Stomach (tissue), 9 donors: Measurements from ENCODE around the gene ACSS2. TPM values are rescaled to one million over a fixed set of nuclear protein-coding genes. Genes with fewer than 3 reads are reported as not detected.
A peak's percentile ranks its signal among the peaks of the same experiment; 100 is the strongest.
"Not testable (repeated sequence)": the region's sequence is repeated elsewhere in the genome, so short reads cannot be mapped to it uniquely, and the experiment has no call there.

Experiments used
- DNase-seq, 2 donors: peaks; one replicate each; pipeline versions ENCODE4 v3.0.0 to v3.0.0-alpha.2; 2013 to 2019
- H3K27ac ChIP-seq, 5 donors: fragments of 200-600 bp in 4 of 5; sonication (generic) in 4 of 5; one replicate each; pipeline ENCODE4 v1.5.1; 2013 to 2019; ENCODE audit warnings: mild to moderate bottlenecking in 1 of 5, moderate library complexity in 1 of 5
- H3K27me3 ChIP-seq, 3 donors: fragments of 200-600 bp; sonication (generic); one replicate each; pipeline ENCODE4 v1.5.1; 2017 to 2019; ENCODE audit warnings: mixed run types in 1 of 3
- H3K36me3 ChIP-seq, 4 donors: fragments of 200-600 bp; sonication (generic); 1 replicate in 3 of 4; 2 replicates in 1 of 4; pipeline ENCODE4 v1.5.1; 2016 to 2019
- H3K4me1 ChIP-seq, 4 donors: fragments of 200-600 bp; sonication (generic); one replicate each; pipeline ENCODE4 v1.5.1; 2016 to 2019
- H3K4me3 ChIP-seq, 4 donors: fragments of 200-600 bp; sonication (generic) in 3 of 4; one replicate each; pipeline ENCODE4 v1.5.1; 2016 to 2019; ENCODE audit warnings: mild to moderate bottlenecking in 1 of 4
- H3K9me3 ChIP-seq, 4 donors: fragments of 200-600 bp; sonication (generic); one replicate each; pipeline ENCODE4 v1.5.1; 2016 to 2019
- EP300 ChIP-seq: sonication (generic); formaldehyde crosslinking; IDR thresholded peaks from one replicate; pipeline ENCODE4 v1.6.1; 2017; ENCODE audit warnings: antibody characterized with exemption
- POLR2A ChIP-seq, 4 donors: fragments of 450-650 bp; IDR thresholded peaks; one replicate each; pipeline ENCODE4 v1.6.1; 2016; ENCODE audit warnings: antibody characterized with exemption in 4 of 4, control low read depth in 2 of 4, mild to moderate bottlenecking in 1 of 4, moderate library complexity in 1 of 4
- POLR2AphosphoS5 ChIP-seq, 3 donors: sonication (generic); formaldehyde crosslinking; IDR thresholded peaks; one replicate each; pipeline ENCODE4 v1.6.1; 2016; ENCODE audit warnings: antibody characterized with exemption in 3 of 3
- WGBS, 5 donors: extraction: QIAGEN DNeasy Blood & Tissue Kit in 3 of 5; methylation state at CpG; one replicate each; pipeline versions ENCODE4 v1.1.5 to v1.1.7; 2013 to 2018; 5-methylcytosine and 5-hydroxymethylcytosine counted together
- intact Hi-C: fragments of 100-400 bp; cut with DNase I; formaldehyde crosslinking; loops from one replicate; pipeline ENCODE4 v1.15.1; 2023; ENCODE audit warnings: low total_unique reads
- polyA plus RNA-seq, 3 donors: library from polyadenylated mRNA; stranded (reverse); fragments of 200-250 nt; gene quantifications; one replicate each; pipeline ENCODE4 v1.2.3, GENCODE V29; 2013
- total RNA-seq, 5 donors: library from RNA; depleted of rRNA; stranded (reverse); fragments of >200 nt; gene quantifications; one replicate each; pipeline versions ENCODE4 v1.1.0 to v1.2.3, GENCODE V29; 2014 to 2016
- TF ChIP-seq, protein P1 (sequence below), 7 experiments: fragments of 450-650 bp in 4 of 7; fragments of 200-600 bp in 3 of 7; sonication (generic) in 3 of 7; IDR thresholded peaks; one replicate each; pipeline ENCODE4 v1.5.1; 2016 to 2019; ENCODE audit warnings: antibody characterized with exemption in 7 of 7, control low read depth in 2 of 7, mild to moderate bottlenecking in 1 of 7
- donor health status: healthy with polysubstance abuse.
- donor health status: Bipolar disorder and iron deficiency.
- donor health status: healthy.

ACSS2 gene
- total and polyA plus RNA-seq, 8 donors, result 59.0 to 1,709 (median 139) TPM

GRCh38 chr20:34894723-34895122, 18.3 kb downstream of the ACSS2 start:
- Histone ChIP-seq H3K27me3 (no peaks in the 10 kb centered on the region), H3K36me3 (peaks cover 0 to 8% (median 2%) of the 10 kb centered on the region in 4 donors), H3K4me3 (no peak overlapping the region), H3K4me1 (peaks cover 16 to 59% (median 40%) of the 10 kb centered on the region in 4 donors), H3K9me3 (no peaks in the 10 kb centered on the region), H3K27ac (no peak overlapping the region)
- WGBS, 5 donors, result 11 to 30% (median 14%) methylated on average over 1 of the region's 1 CpG
- no peak for DNase-seq
- TF ChIP-seq, protein P1, sequence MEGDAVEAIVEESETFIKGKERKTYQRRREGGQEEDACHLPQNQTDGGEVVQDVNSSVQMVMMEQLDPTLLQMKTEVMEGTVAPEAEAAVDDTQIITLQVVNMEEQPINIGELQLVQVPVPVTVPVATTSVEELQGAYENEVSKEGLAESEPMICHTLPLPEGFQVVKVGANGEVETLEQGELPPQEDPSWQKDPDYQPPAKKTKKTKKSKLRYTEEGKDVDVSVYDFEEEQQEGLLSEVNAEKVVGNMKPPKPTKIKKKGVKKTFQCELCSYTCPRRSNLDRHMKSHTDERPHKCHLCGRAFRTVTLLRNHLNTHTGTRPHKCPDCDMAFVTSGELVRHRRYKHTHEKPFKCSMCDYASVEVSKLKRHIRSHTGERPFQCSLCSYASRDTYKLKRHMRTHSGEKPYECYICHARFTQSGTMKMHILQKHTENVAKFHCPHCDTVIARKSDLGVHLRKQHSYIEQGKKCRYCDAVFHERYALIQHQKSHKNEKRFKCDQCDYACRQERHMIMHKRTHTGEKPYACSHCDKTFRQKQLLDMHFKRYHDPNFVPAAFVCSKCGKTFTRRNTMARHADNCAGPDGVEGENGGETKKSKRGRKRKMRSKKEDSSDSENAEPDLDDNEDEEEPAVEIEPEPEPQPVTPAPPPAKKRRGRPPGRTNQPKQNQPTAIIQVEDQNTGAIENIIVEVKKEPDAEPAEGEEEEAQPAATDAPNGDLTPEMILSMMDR (IDR thresholded peaks at IDR 0.05), result no peak
- TF ChIP-seq EP300 (no peak), POLR2AphosphoS5 (IDR thresholded peaks at IDR 0.05) (no peak), POLR2A (IDR thresholded peaks at IDR 0.05) (no peak)
- intact Hi-C loops, result no loop called here

DNA sequence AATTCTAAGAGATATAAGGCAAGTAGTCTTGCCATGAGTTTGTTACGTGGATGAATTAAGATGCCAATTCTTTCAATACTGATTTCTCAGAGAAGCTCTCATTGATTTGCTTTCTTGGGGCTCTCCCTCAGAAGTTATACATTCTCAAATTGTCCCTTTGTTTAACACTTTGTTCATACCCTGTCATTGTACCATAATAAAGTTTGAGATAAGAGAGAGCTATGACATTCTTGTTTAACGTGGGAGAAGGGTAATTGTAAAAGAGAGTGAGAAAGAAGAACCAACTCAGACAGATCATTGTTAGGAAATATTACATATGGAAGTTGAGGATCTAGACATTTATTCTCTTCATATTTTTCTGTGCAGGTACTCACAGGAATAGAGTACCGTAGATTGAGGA, 19.1 kb downstream of the ACSS2 start:
- no peak for TF ChIP-seq EP300
- TF ChIP-seq, protein P1 (IDR thresholded peaks at IDR 0.05), result no peak
- TF ChIP-seq POLR2AphosphoS5 (IDR thresholded peaks at IDR 0.05), result no peak
- TF ChIP-seq POLR2A (IDR thresholded peaks at IDR 0.05), result no peak
- no peaks in the 10 kb centered on the region for H3K9me3 ChIP-seq
- no peaks in the 10 kb centered on the region for H3K27me3 ChIP-seq
- no peak overlapping the region for H3K4me3 ChIP-seq
- no peak for DNase-seq
- peaks cover 0 to 8% (median 2%) of the 10 kb centered on the region in 4 donors for H3K36me3 ChIP-seq
- H3K4me1 ChIP-seq, result peaks cover 16 to 60% (median 35%) of the 10 kb centered on the region in 4 donors
- intact Hi-C loops, result no loop called here
- H3K27ac ChIP-seq, result no peak overlapping the region
- WGBS, 5 donors, result 51 to 62% (median 60%) methylated on average over 3 of the region's 3 CpGs

- 31 to 40% (median 33%) methylated on average over 1 of the region's 1 CpG for WGBS, 5 donors
- no peak for TF ChIP-seq POLR2AphosphoS5 (IDR thresholded peaks at IDR 0.05)
- TF ChIP-seq, protein P1 (IDR thresholded peaks at IDR 0.05), result no peak
- no peak for TF ChIP-seq EP300
- no peak for TF ChIP-seq POLR2A (IDR thresholded peaks at IDR 0.05)
- intact Hi-C loops, result no loop called here
- H3K36me3 ChIP-seq, result peaks cover 0 to 8% (median 2%) of the 10 kb centered on the region in 4 donors
- DNase-seq, result no peak
- H3K4me3 ChIP-seq, result no peak overlapping the region
- peaks cover 13 to 53% (median 31%) of the 10 kb centered on the region in 4 donors for H3K4me1 ChIP-seq
- H3K27me3 ChIP-seq, result no peaks in the 10 kb centered on the region
- no peaks in the 10 kb centered on the region for H3K9me3 ChIP-seq
- peak overlapping the region in 1 of 5 donors; percentile 14 for H3K27ac ChIP-seq
These were observed 19.7 kb downstream of the ACSS2 start for GRCh38 chr20:34896086-34896621.

DNA sequence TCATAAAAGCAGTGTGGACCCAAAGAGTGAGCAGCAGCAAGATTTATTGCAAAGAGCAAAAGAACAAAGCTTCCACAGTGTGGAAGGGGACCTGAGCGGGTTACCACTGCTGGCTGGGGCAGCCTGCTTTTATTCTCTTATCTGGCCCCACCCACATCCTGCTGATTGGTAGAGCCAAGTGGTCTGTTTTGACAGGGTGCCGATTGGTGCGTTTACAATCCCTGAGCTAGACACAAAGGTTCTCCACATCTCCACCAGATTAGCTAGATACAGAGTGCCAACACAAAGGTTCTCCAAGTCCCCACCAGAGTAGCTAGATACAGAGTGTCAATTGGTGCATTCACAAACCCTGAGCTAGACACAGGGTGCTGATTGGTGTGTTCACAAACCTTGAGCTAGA, 21.7 kb downstream of the ACSS2 start:
- H3K4me3 ChIP-seq, intact Hi-C loops, H3K27me3 ChIP-seq, DNase-seq, H3K9me3 ChIP-seq, H3K27ac ChIP-seq, H3K36me3 ChIP-seq: not testable (repeated sequence)
- WGBS, 5 donors, result 22 to 77% (median 32%) methylated on average over 2 to 3 of the region's 3 CpGs
- peaks cover 9 to 35% (median 21%) of the 10 kb centered on the region in 4 donors for H3K4me1 ChIP-seq

DNA sequence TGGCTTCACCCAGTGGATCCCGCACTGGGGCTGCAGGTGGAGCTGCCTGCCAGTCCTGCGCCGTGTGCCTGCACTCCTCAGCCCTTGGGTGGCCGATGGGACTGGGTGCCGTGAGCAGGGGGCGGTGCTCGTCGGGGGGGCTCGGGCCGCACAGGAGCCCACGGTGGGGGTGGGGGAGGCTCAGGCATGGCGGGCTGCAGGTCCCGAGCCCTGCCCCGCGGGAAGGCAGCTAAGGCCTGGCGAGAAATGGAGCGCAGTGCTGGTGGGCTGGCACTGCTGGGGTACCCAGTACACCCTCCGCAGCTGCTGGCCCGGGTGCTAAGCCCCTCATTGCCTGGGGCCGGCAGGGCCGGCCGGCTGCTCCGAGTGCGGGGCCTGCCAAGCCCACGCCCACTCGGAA, 22.3 kb downstream of the ACSS2 start:
- H3K27ac ChIP-seq, H3K4me3 ChIP-seq, H3K36me3 ChIP-seq, intact Hi-C loops, H3K27me3 ChIP-seq, H3K9me3 ChIP-seq, DNase-seq: not testable (repeated sequence)
- WGBS, 5 donors, result 92 to 96% (median 94%) methylated on average over 15 to 26 of the region's 26 CpGs; no CpG with 5 or more reads in 1 of the 5 donors
- peaks cover 9 to 39% (median 24%) of the 10 kb centered on the region in 4 donors for H3K4me1 ChIP-seq
